ENCODE measurements around the gene ICA1.

- TF ChIP-seq CTCF (IDR thresholded peaks at IDR 0.05) (no peak), POLR2A (IDR thresholded peaks at IDR 0.05) (no peak), POLR2AphosphoS5 (IDR thresholded peaks at IDR 0.05) (no peak), EP300 (IDR thresholded peaks at IDR 0.05) (no peak)
These were observed 24.2 kb upstream of the ICA1 start for GRCh38 chr7:8286118-8286517.
